ENCODE results near the gene HACD1. TPM values are rescaled to one million over a fixed set of nuclear protein-coding genes. Genes with fewer than 3 reads are reported as not detected.

HACD1 gene
- total and polyA plus RNA-seq, 10 of the 15 experiments (the other 5 are each of a cell fraction or from before 2014, with no cell fraction given): 0.22 to 1.5 (median 0.78) TPM; not detected in 1

DNA sequence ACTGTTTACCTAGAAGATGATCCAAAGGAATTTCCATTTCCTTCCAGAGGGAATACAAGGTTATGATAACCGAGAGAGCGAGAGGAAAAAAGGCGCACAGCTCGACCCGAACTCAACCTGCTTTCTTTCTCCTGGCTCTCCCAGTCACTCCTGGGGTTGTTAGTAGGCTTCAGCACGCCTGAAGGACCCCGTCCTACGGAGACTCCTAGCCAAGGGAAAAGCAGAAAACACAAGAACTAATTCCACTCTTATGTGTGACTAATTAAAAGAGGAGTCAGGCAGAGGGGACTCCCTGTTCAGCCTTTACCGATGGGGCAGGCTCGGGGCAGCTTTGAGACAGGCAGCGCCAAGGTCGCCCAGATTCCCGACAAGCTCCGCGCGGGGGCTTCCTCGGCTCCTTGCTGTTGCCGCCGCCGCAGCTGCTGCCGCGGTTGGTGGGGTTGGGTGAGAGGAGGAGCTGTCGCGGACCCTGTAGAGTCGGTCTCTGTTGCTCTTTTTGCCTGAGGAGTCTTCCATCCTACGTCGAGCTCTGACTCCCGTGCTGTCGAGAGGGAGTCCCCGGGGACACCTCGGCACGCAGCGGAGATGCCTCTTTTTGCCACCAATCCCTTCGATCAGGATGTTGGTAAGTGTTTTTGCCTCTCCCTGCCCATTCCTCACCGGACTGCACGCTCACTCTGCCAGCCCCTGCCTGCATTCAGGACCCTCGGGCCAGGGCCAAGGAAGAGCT is 26.7 kb upstream of the HACD1 start, which contains the start of gene STAM (continued):
- TF ChIP-seq ZNF217 (IDR thresholded peaks at IDR 0.05): no peak
- no peak for TF ChIP-seq ESRRA (IDR thresholded peaks at IDR 0.05; ENCODE audit: low read length)
- no peak for TF ChIP-seq BRCA1 (IDR thresholded peaks at IDR 0.05; ENCODE audit: low read depth, low read length)
- no peak for TF ChIP-seq STAT3 (IDR thresholded peaks at IDR 0.05; ENCODE audit: low read depth, low read length)
- no peak for TF ChIP-seq SUPT20H (IDR thresholded peaks at IDR 0.05; ENCODE audit: borderline replicate concordance, control insufficient read depth, low read depth, low read length)
- no peak for TF ChIP-seq RAD51 (IDR thresholded peaks at IDR 0.05)
- peak; percentile 68 for TF ChIP-seq POLR2AphosphoS2 (IDR thresholded peaks at IDR 0.05; ENCODE audit: low read depth, low read length)
- TF ChIP-seq CHD4 (IDR thresholded peaks at IDR 0.05): no peak
- peak; percentile 84 for TF ChIP-seq TCF3 (IDR thresholded peaks at IDR 0.05; ENCODE audit: borderline replicate concordance, insufficient read depth, low read depth, low read length)
- no peak; the same call in 1 of the 2 replicates for TF ChIP-seq SREBF2 (IDR thresholded peaks at IDR 0.05; ENCODE audit: low read length)
- peak; percentile 72; the same call in 1 of the 2 replicates for TF ChIP-seq RBBP5 (conservative IDR thresholded peaks at IDR 0.05)
- 0 out of 2 replicates have a peak, but pooled peaks have one; percentile 26 for TF ChIP-seq ZNF24 (IDR thresholded peaks at IDR 0.05)
- TF ChIP-seq MTA2 (IDR thresholded peaks at IDR 0.05; ENCODE audit: low read depth): 0 out of 2 replicates have a peak, but pooled peaks have one; percentile 10
- TF ChIP-seq NFXL1 (IDR thresholded peaks at IDR 0.05; ENCODE audit: borderline replicate concordance): no peak
- TF ChIP-seq JUNB (IDR thresholded peaks at IDR 0.05): no peak
- TF ChIP-seq CEBPB (IDR thresholded peaks at IDR 0.05; ENCODE audit: borderline replicate concordance in 1 of 2, low read depth in 2 of 2, low read length in 2 of 2): no peak
- TF ChIP-seq NBN (IDR thresholded peaks at IDR 0.05): peak; percentile 89
- 0 out of 2 replicates have a peak, but pooled peaks have one; percentile 16 for TF ChIP-seq NR2C1 (IDR thresholded peaks at IDR 0.05)
- peak; percentile 69 for TF ChIP-seq HCFC1 (IDR thresholded peaks at IDR 0.05; ENCODE audit: low read length)
- TF ChIP-seq, protein P1, sequence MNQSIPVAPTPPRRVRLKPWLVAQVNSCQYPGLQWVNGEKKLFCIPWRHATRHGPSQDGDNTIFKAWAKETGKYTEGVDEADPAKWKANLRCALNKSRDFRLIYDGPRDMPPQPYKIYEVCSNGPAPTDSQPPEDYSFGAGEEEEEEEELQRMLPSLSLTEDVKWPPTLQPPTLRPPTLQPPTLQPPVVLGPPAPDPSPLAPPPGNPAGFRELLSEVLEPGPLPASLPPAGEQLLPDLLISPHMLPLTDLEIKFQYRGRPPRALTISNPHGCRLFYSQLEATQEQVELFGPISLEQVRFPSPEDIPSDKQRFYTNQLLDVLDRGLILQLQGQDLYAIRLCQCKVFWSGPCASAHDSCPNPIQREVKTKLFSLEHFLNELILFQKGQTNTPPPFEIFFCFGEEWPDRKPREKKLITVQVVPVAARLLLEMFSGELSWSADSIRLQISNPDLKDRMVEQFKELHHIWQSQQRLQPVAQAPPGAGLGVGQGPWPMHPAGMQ (IDR thresholded peaks at IDR 0.05; ENCODE audit: borderline replicate concordance): peak; percentile 99
- peak; percentile 85 for TF ChIP-seq TCF12 (IDR thresholded peaks at IDR 0.05; ENCODE audit: low read depth, low read length)
- peak; percentile 27 for TF ChIP-seq SMAD1 (IDR thresholded peaks at IDR 0.05; ENCODE audit: low read depth, partially characterized antibody)
- TF ChIP-seq ZNF592 (IDR thresholded peaks at IDR 0.05): peak; percentile 91
- peak; percentile 42; the same call in 1 of the 2 replicates for TF ChIP-seq MLLT1 (IDR thresholded peaks at IDR 0.05)
- no peak for TF ChIP-seq BMI1 (IDR thresholded peaks at IDR 0.05; ENCODE audit: borderline replicate concordance)

Measured in GM12878 (cell line).